Measurements from ENCODE around the gene TBL1X.

DNA sequence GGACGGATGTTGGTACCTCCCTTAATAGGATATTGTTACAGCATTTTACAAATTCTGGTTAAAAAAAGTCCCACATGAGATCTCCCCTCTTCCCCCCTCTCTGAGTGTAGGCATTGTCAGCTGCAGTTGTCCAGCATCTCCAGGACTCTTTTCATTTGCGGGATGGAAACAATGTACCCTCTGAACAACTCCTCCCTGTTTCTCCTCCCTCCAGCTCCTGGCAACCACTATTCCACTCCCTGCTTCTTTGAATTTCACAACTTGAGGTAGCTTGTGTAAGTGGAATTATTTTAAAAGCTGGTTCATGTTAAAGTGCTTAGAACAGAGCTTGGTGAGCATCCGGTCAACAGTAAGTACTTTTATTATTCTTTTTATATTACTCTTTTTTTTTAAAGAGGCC, 69.8 kb downstream of the TBL1X start:
- TF ChIP-seq, protein P1, sequence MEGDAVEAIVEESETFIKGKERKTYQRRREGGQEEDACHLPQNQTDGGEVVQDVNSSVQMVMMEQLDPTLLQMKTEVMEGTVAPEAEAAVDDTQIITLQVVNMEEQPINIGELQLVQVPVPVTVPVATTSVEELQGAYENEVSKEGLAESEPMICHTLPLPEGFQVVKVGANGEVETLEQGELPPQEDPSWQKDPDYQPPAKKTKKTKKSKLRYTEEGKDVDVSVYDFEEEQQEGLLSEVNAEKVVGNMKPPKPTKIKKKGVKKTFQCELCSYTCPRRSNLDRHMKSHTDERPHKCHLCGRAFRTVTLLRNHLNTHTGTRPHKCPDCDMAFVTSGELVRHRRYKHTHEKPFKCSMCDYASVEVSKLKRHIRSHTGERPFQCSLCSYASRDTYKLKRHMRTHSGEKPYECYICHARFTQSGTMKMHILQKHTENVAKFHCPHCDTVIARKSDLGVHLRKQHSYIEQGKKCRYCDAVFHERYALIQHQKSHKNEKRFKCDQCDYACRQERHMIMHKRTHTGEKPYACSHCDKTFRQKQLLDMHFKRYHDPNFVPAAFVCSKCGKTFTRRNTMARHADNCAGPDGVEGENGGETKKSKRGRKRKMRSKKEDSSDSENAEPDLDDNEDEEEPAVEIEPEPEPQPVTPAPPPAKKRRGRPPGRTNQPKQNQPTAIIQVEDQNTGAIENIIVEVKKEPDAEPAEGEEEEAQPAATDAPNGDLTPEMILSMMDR (IDR thresholded peaks at IDR 0.05) = no peak
- TF ChIP-seq POLR2A (IDR thresholded peaks at IDR 0.05) = no peak
